ENCODE measurements around the gene PIP5KL1. TPM values are rescaled to one million over a fixed set of nuclear protein-coding genes. Genes with fewer than 3 reads are reported as not detected.

PIP5KL1 gene
- total and polyA plus RNA-seq, 2 donors (not counting 3 experiments of a cell fraction or from before 2014, with no cell fraction given) = 1.5 to 2.9 TPM

- Histone ChIP-seq H3K27me3 (ENCODE audit: control insufficient read depth in 2 of 2, insufficient read depth in 2 of 2, low read length in 2 of 2) (no peaks in the 10 kb centered on the region), H3K4me3 (replicated peaks in 1 of 3; ENCODE audit: insufficient read depth in 1 of 3, low read depth in 1 of 3, low read length in 3 of 3) (no peak overlapping the region), H3K79me2 (ENCODE audit: control insufficient read depth, insufficient read depth, low read length) (peaks cover 4% of the 10 kb centered on the region), H2AFZ (ENCODE audit: low read depth, low read length) (no peak overlapping the region), H3K9me3 (replicated peaks; ENCODE audit: control insufficient read depth, insufficient read depth, low read length) (no peaks in the 10 kb centered on the region), H3K4me1 (ENCODE audit: control insufficient read depth, extremely low read depth, insufficient read depth, low read length) (peaks cover 11% of the 10 kb centered on the region), H3K27ac (ENCODE audit: insufficient read depth, low read depth, low read length) (no peak overlapping the region), H3K9me1 (replicated peaks; ENCODE audit: control insufficient read depth, extremely low read depth, insufficient read depth, low read length) (no peaks in the 10 kb centered on the region), H3K9ac (replicated peaks; ENCODE audit: extremely low read depth, insufficient read depth, low read length) (no peak overlapping the region), H4K20me1 (replicated peaks; ENCODE audit: control insufficient read depth, extremely low read depth, insufficient read depth, low read length) (no peaks in the 10 kb centered on the region), H3K36me3 (ENCODE audit: control insufficient read depth in 2 of 2, extremely low read depth in 1 of 2, insufficient read depth in 2 of 2, low read length in 2 of 2) (no peaks in the 10 kb centered on the region), H3K4me2 (ENCODE audit: insufficient read depth, low read length) (no peak overlapping the region)
- FAIRE-seq = no peak
- intact Hi-C loops (cut with micrococcal nuclease) = no loop called here
- no TSS peak for BruUV-seq (replicated peaks)
- no peak for DNase-seq (ENCODE audit: low read depth, low spot score)
- POLR2A ChIA-PET = no interaction called here
- no peak for TF ChIP-seq GATA2 (IDR thresholded peaks at IDR 0.05; ENCODE audit: insufficient read depth, insufficient read length, low read depth, low read length)
- no peak for TF ChIP-seq JUN (IDR thresholded peaks at IDR 0.05; ENCODE audit: borderline replicate concordance, insufficient read depth, insufficient read length, low read depth)
- TF ChIP-seq POLR2A (IDR thresholded peaks at IDR 0.05; ENCODE audit: low read depth, low read length) = no peak
- no peak for TF ChIP-seq CTCF (IDR thresholded peaks at IDR 0.05; ENCODE audit: extremely low read depth in 1 of 2, insufficient read depth in 1 of 2, low read depth in 1 of 2, low read length in 2 of 2)
- no peak for TF ChIP-seq MYC (IDR thresholded peaks at IDR 0.05; ENCODE audit: low read depth, low read length)
- TF ChIP-seq FOS (IDR thresholded peaks at IDR 0.05; ENCODE audit: borderline replicate concordance, insufficient read depth, low read length) = no peak
- no peak for TF ChIP-seq EZH2 (IDR thresholded peaks at IDR 0.05; ENCODE audit: borderline replicate concordance, low read depth, low read length, severe bottlenecking)
- no peak for TF ChIP-seq POLR2AphosphoS5 (IDR thresholded peaks at IDR 0.05; ENCODE audit: insufficient read depth, low read depth, low read length)
- TF ChIP-seq MAX (IDR thresholded peaks at IDR 0.05; ENCODE audit: insufficient read depth, insufficient read length) = no peak
- dilution Hi-C loops (cut with MboI; ENCODE audit: extremely low pct_ligation_motif_present, low sequenced_read_pairs) = no loop called here
- CTCF ChIA-PET = interaction anchor here (0.8 kb wide), 1 partner anchor 27 kb away, joined by 3 read pairs; no protein-coding TSS in a partner anchor
These were observed 40.1 kb upstream of the PIP5KL1 start for GRCh38 chr9:127970401-127971313.

Measured in endothelial cell of umbilical vein (primary cell).